ENCODE results near the gene TUBB4A.

GRCh38 chr19:6446452-6446851 is 55.7 kb downstream of the TUBB4A start:
- no peak for TF ChIP-seq CTCF (IDR thresholded peaks at IDR 0.05; ENCODE audit: low read depth, low read length)
- no peak for TF ChIP-seq EZH2phosphoT487 (IDR thresholded peaks at IDR 0.05; ENCODE audit: low read depth)
